Measurements from ENCODE around the gene FBN3.

The FBN3 gene

GRCh38 chr19:8148088-8148409 is 1.3 kb downstream of the FBN3 start:
- no peak for DNase-seq

- peak; percentile 85 for DNase-seq
These were observed 1.8 kb downstream of the FBN3 start for GRCh38 chr19:8147582-8147978.

DNA sequence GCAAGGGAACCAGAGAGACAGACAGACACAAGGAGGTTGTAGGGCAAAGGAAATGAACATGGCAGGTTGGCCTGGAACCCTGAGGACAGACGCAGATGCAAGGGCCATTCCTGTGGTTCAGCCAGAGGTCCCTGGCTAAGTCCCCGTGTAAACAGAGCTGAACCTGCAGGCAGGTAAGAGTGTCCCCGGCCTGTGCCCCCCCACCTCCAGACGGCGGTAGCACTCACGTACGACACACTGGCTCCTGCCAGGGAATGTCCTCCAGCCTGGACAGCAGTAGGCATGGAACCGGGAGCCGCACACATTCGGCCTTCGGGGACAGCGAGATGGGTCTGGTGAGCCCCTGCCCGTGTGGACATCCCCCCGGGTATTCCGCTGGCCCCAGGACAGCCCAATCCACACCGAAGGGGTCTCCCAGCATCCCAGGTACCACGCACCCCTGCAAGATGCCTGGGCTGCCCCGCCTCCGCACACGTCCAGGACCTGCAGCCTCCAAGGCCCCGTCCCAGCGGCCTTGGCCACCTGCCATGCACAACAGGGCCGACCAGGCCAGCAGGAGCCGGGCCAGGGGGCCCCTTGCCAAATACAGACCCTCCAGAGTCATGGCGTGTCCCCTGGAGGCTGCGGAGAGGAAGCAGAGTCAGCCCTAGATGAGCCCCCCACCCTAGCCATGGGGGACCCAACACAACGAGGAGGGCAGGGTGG is 2.4 kb downstream of the FBN3 start:
- peak; percentile 85 for DNase-seq

DNA sequence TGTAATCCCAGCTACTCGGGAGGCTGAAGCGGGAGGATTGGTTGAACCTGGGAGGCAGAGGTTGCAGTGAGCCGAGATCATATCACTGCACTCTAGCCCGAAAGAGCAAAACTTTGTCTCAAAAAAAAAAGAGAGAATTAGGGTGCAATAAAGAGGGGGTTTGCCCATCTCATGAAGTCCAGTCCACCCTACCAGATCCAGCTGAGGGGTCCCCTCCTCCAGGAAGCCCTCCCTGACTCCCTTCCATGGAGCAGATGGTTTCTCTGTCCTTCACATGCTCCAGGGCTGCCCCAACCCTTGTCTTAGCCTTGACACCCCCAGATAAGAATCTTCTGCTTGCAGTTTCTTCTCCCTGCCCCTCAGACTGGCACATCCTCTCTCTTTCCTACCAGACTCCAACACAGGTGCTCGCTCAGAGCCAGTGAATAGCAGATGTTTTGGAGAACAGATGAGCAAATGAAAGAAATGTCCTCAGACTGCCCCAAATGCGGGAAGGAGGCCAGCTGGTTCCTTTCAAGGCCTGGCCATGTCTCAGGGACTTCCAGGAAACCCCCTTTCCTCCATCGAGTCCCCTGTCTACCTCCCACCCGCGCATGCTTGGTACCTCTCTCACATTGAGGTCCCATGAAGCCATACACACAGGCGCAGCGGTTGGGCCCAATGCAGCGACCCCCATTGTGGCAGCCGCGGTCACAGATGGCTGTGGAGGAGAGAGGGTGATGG is 5.0 kb downstream of the FBN3 start:
- no peak for DNase-seq

DNA sequence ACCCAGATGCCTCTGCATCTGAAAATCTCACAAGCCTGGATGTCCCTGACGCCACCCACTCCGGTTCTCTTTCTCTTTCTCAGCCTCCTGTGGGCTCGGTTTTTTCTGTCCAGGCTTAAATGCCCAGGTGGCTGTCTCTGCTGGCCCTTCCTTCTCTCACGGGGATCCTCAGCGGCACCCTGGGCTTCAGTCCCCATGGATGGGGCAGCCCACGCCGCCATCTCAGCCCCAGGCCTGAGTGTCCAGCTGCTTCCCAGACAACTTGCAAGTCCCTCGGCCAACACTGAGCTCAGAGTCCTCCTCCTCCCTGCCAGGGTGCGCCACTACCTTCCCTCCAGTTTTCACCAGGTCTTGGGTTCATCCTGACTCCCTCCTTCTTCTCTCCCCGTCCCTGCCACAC is 6.4 kb downstream of the FBN3 start:
- DNase-seq = no peak

DNA sequence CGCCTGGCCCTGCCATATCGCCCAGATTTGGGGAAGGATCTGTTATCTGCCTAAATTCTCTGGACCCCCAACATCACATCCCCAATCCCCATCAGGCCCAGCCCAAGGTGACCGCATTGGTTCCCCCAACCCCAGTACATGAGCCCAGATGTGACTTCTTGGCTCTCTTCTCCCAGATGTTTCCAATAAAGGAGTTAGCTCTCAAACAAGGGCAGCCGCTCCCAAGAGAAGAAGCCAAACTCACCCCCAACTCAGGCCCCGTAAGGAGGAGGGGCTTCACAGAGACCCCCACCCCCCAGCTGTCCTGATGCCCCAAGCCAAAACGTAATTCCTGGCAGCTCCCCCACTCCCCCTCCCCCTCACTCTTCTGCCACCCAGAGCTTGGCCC is 6.9 kb downstream of the FBN3 start:
- DNase-seq = no peak

GRCh38 chr19:8141726-8142512 is 7.5 kb downstream of the FBN3 start:
- DNase-seq = no peak

- DNase-seq = no peak
These were observed 11.2 kb downstream of the FBN3 start for GRCh38 chr19:8138201-8138600.

GRCh38 chr19:8137425-8137824 is 12.0 kb downstream of the FBN3 start:
- DNase-seq = no peak

GRCh38 chr19:8135946-8136618 is 13.3 kb downstream of the FBN3 start:
- no peak for DNase-seq

- DNase-seq = no peak
These were observed 16.4 kb downstream of the FBN3 start for GRCh38 chr19:8132858-8133458.

- DNase-seq = no peak
These were observed 17.9 kb downstream of the FBN3 start for GRCh38 chr19:8131517-8131916.

- no peak for DNase-seq
These were observed 20.3 kb downstream of the FBN3 start for GRCh38 chr19:8129061-8129618.

- DNase-seq = no peak
These were observed 20.8 kb downstream of the FBN3 start for GRCh38 chr19:8128551-8128950.

GRCh38 chr19:8127311-8127710 is 22.1 kb downstream of the FBN3 start:
- no peak for DNase-seq

GRCh38 chr19:8126511-8126910 is 22.9 kb downstream of the FBN3 start:
- DNase-seq = no peak

DNA sequence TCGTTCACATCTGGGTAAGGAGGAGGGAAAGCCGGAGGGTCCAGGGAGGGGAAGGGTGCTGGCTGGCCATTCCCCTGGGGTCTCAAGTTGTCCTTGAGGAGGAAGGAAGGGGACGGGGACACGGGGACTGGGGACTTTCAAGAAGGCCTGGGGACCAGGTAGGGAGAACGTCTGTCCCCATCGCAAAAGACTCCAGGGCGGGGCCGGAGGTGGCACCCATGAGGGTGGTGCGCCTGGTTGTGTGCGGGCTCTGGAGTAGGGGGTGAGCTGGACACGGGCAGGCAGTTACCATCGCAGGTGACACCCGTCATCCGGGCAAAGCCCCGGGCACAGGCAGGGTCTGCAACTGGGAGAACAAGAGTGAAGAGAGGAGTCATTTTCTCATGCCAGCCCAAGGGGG is 23.4 kb downstream of the FBN3 start:
- no peak for DNase-seq

- DNase-seq = no peak
These were observed 25.7 kb downstream of the FBN3 start for GRCh38 chr19:8123683-8124082.

GRCh38 chr19:8120636-8121480 is 28.5 kb downstream of the FBN3 start:
- DNase-seq = no peak

DNA sequence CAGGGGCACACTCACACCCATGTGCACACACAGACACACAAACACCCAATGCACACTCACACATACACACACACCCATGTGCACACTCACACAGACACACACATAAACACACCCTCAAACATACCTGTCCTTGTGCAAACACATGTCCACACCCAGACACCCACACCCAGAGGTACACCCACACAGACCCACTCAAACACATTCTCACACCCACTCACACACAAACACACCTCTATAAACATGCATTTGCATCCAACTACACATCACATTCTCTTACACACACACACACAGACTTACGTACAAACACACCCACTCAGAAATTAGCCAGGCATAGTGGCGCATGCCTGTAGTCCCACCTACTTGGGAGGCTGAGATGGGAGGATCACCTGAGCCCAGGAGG is 31.4 kb downstream of the FBN3 start:
- no peak for DNase-seq

DNA sequence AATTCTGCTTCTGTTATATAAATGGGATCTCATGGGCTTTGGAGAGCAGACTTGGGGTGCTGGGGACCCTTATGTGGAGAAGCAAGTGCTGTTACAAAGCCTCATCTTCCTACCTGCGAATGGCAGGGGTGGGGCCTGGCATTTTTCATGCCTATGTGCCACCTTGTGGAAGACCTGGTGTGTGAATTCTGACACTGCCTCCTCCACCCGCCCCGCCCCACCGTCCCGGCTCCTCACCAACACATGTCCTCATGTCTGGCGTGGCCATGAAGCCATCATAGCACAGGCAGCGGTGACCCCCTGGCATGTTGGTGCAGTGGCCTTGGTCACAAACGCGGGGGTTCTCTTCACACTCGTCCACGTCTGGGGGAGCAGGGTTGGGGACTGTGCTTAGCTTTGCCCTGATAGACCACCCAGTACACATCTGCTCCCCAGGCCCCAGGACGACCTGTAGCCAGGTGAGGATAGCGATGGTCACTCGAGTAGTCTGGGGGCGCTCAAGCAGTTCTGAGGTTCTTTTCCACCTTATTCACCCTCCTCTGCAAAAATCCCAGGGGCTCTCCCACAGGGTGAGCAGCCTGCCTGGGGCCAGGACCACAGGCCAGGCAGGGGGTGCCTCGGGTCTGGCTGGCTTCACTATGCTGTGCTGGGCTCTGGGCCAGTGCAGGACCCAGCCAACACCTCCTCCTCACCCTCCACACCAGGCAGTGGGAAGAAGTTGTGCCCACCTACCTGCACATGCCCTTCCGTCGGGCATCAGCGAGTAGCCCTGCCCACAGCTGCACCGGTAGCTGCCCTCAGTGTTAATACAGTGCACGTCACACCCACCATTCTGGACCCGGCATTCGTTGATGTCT is 32.7 kb downstream of the FBN3 start:
- DNase-seq = no peak

All from DMS79 (cell line).